Gastroesophageal sphincter (tissue), 4 donors: ENCODE measurements around the gene TMEM198. TPM values are rescaled to one million over a fixed set of nuclear protein-coding genes. Genes with fewer than 3 reads are reported as not detected.

Experiments used
- ATAC-seq: fragments of 150-250 bp; one replicate; pipeline ENCODE4 v1.9.1; 2016; ENCODE audit warnings: mild to moderate bottlenecking, moderate library complexity
- H3K27ac ChIP-seq, 4 donors: fragments of 200-600 bp; sonication (generic) in 3 of 4; 1 replicate in 3 of 4; 2 replicates in 1 of 4; pipeline ENCODE4 v1.5.1; 2016 to 2019
- H3K27me3 ChIP-seq: fragments of 200-600 bp; sonication (generic); one replicate; pipeline ENCODE4 v1.5.1; 2019
- H3K36me3 ChIP-seq, 2 donors: fragments of 200-600 bp; sonication (generic); one replicate each; pipeline ENCODE4 v1.5.1; 2019; ENCODE audit warnings: control low read depth in 1 of 2
- H3K4me1 ChIP-seq, 3 donors: fragments of 200-600 bp; sonication (generic); 1 replicate in 2 of 3; 2 replicates in 1 of 3; pipeline ENCODE4 v1.5.1; 2016 to 2019; ENCODE audit warnings: control low read depth in 2 of 3
- H3K4me3 ChIP-seq, 2 donors: fragments of 200-600 bp; sonication (generic); one replicate each; pipeline ENCODE4 v1.5.1; 2019; ENCODE audit warnings: mild to moderate bottlenecking in 1 of 2, moderate library complexity in 1 of 2
- H3K9me3 ChIP-seq, 3 donors: fragments of 200-600 bp; sonication (generic); one replicate each; pipeline ENCODE4 v1.5.1; 2017 to 2019; ENCODE audit warnings: control low read depth in 2 of 3
- CTCF ChIP-seq, 4 experiments: fragments of 200-600 bp in 2 of 4; fragments of 450-650 bp in 2 of 4; sonication (generic) in 1 of 4; IDR thresholded peaks; one replicate each; pipeline ENCODE4 v1.5.1; 2017 to 2019; ENCODE audit warnings: antibody characterized with exemption in 4 of 4, mild to moderate bottlenecking in 2 of 4, moderate library complexity in 2 of 4
- EP300 ChIP-seq: sonication (generic); formaldehyde crosslinking; IDR thresholded peaks from one replicate; pipeline ENCODE4 v1.6.1; 2017; ENCODE audit warnings: antibody characterized with exemption, mild to moderate bottlenecking
- POLR2A ChIP-seq, 2 donors: fragments of 450-650 bp; IDR thresholded peaks; one replicate each; pipeline ENCODE4 v1.6.1; 2017; ENCODE audit warnings: antibody characterized with exemption in 2 of 2, mild to moderate bottlenecking in 2 of 2, moderate library complexity in 1 of 2
- POLR2AphosphoS5 ChIP-seq: sonication (generic); formaldehyde crosslinking; IDR thresholded peaks from one replicate; pipeline ENCODE4 v1.6.1; 2017; ENCODE audit warnings: antibody characterized with exemption
- WGBS, 2 donors: methylation state at CpG; one replicate each; pipeline ENCODE4 v1.1.5; 2018; ENCODE audit warnings: low coverage in 1 of 2; 5-methylcytosine and 5-hydroxymethylcytosine counted together
- total RNA-seq, 4 donors: library from RNA; depleted of rRNA; stranded (reverse); fragments of >200 nt; gene quantifications; one replicate each; pipeline ENCODE4 v1.1.0, GENCODE V29; 2016

The TMEM198 gene
- total RNA-seq, 4 donors from 2014 or later = 1.6 to 9.5 (median 4.1) TPM

- WGBS, 2 donors = 35 to 40% methylated on average over 7 to 9 of the region's 9 CpGs
- TF ChIP-seq EP300 (no peak), CTCF (IDR thresholded peaks at IDR 0.05) (no peak), POLR2A (IDR thresholded peaks at IDR 0.05) (no peak), POLR2AphosphoS5 (no peak)
- Histone ChIP-seq H3K27me3 (no peaks in the 10 kb centered on the region), H3K27ac (peak overlapping the region in 3 of 4 donors; percentile 92 to 96 (median 94)), H3K9me3 (no peaks in the 10 kb centered on the region), H3K4me3 (peak overlapping the region in 1 of 2 donors; percentile 91), H3K4me1 (peaks cover 0 to 44% (median 14%) of the 10 kb centered on the region in 3 donors), H3K36me3 (peaks cover 0 to 40% of the 10 kb centered on the region in 2 donors)
- no peak for ATAC-seq
These were observed 739 bp downstream of the TMEM198 start for GRCh38 chr2:219544567-219544966.

GRCh38 chr2:219545295-219545942, 1.6 kb downstream of the TMEM198 start:
- no peaks in the 10 kb centered on the region for H3K27me3 ChIP-seq
- peaks cover 0 to 35% of the 10 kb centered on the region in 2 donors for H3K36me3 ChIP-seq
- TF ChIP-seq EP300 (no peak), POLR2AphosphoS5 (no peak), CTCF (IDR thresholded peaks at IDR 0.05) (no peak), POLR2A (IDR thresholded peaks at IDR 0.05) (no peak)
- WGBS, 2 donors = 100% methylated on average over 1 of the region's 3 CpGs
- peaks cover 0 to 44% (median 14%) of the 10 kb centered on the region in 3 donors for H3K4me1 ChIP-seq
- no peak overlapping the region for H3K4me3 ChIP-seq
- no peak for ATAC-seq
- no peak overlapping the region for H3K27ac ChIP-seq
- no peaks in the 10 kb centered on the region for H3K9me3 ChIP-seq

GRCh38 chr2:219545943-219546352, 2.1 kb downstream of the TMEM198 start:
- 63 to 73% methylated on average over 4 of the region's 4 CpGs for WGBS, 2 donors
- TF ChIP-seq CTCF (IDR thresholded peaks at IDR 0.05) = no peak
- no peaks in the 10 kb centered on the region for H3K9me3 ChIP-seq
- H3K36me3 ChIP-seq = peaks cover 0 to 30% of the 10 kb centered on the region in 2 donors
- no peak for ATAC-seq
- H3K27ac ChIP-seq = no peak overlapping the region
- no peaks in the 10 kb centered on the region for H3K27me3 ChIP-seq
- H3K4me3 ChIP-seq = no peak overlapping the region
- H3K4me1 ChIP-seq = peaks cover 0 to 47% (median 14%) of the 10 kb centered on the region in 3 donors

GRCh38 chr2:219547621-219548020, 3.8 kb downstream of the TMEM198 start:
- no peak for ATAC-seq
- H3K9me3 ChIP-seq = no peaks in the 10 kb centered on the region
- no CpG with 5 or more reads among the region's 26 CpGs for WGBS, 2 donors

More at GRCh38 chr2:219547621-219548020, 3.8 kb downstream of the TMEM198 start:
- H3K4me3 ChIP-seq = no peak overlapping the region
- no peak overlapping the region for H3K27ac ChIP-seq
- H3K36me3 ChIP-seq = peaks cover 0 to 27% of the 10 kb centered on the region in 2 donors
- H3K27me3 ChIP-seq = no peaks in the 10 kb centered on the region
- TF ChIP-seq EP300 (no peak), POLR2AphosphoS5 (no peak), POLR2A (IDR thresholded peaks at IDR 0.05) (no peak), CTCF (IDR thresholded peaks at IDR 0.05) (no peak)
- peaks cover 0 to 43% (median 12%) of the 10 kb centered on the region in 3 donors for H3K4me1 ChIP-seq
